ENCODE results near the gene GNAO1.

DNA sequence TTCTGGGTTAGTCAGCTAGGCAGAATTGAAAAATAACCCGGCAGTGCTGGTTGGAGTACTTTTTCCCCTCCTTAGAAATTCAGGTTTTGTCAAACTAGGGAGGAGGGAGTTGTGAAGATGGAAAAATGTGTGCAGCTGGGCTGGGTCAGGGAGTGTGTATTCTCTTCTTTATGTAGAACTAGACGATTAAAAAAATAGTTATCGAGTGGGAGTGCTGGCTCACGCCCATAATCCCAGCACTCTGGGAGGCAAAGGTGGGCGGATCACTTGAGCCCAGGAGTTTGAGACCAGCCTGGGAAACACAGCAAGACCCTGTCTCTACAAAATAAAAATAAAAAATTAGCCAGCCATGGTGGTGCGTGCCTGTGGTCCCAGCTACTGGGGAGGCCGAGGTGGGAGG, 106.4 kb downstream of the GNAO1 start:
- TF ChIP-seq, protein P1, sequence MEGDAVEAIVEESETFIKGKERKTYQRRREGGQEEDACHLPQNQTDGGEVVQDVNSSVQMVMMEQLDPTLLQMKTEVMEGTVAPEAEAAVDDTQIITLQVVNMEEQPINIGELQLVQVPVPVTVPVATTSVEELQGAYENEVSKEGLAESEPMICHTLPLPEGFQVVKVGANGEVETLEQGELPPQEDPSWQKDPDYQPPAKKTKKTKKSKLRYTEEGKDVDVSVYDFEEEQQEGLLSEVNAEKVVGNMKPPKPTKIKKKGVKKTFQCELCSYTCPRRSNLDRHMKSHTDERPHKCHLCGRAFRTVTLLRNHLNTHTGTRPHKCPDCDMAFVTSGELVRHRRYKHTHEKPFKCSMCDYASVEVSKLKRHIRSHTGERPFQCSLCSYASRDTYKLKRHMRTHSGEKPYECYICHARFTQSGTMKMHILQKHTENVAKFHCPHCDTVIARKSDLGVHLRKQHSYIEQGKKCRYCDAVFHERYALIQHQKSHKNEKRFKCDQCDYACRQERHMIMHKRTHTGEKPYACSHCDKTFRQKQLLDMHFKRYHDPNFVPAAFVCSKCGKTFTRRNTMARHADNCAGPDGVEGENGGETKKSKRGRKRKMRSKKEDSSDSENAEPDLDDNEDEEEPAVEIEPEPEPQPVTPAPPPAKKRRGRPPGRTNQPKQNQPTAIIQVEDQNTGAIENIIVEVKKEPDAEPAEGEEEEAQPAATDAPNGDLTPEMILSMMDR (conservative IDR thresholded peaks at IDR 0.05; ENCODE audit: low read depth, low read length): no peak
- TF ChIP-seq EZH2phosphoT487 (IDR thresholded peaks at IDR 0.05; ENCODE audit: borderline replicate concordance, low read length) (no peak), EZH2 (IDR thresholded peaks at IDR 0.05; ENCODE audit: low read length, unreplicated experiment) (no peak)

Measured in PC-3 (cell line).